Activated T-cell treated with anti-CD3 and anti-CD28 coated beads for 4 hours (primary cell): Measurements from ENCODE around the gene KCNK18.

ENCODE experiments used
- DNase-seq: peaks from one replicate; pipeline ENCODE4 v3.0.0-alpha.2; 2020

Gene KCNK18

DNA sequence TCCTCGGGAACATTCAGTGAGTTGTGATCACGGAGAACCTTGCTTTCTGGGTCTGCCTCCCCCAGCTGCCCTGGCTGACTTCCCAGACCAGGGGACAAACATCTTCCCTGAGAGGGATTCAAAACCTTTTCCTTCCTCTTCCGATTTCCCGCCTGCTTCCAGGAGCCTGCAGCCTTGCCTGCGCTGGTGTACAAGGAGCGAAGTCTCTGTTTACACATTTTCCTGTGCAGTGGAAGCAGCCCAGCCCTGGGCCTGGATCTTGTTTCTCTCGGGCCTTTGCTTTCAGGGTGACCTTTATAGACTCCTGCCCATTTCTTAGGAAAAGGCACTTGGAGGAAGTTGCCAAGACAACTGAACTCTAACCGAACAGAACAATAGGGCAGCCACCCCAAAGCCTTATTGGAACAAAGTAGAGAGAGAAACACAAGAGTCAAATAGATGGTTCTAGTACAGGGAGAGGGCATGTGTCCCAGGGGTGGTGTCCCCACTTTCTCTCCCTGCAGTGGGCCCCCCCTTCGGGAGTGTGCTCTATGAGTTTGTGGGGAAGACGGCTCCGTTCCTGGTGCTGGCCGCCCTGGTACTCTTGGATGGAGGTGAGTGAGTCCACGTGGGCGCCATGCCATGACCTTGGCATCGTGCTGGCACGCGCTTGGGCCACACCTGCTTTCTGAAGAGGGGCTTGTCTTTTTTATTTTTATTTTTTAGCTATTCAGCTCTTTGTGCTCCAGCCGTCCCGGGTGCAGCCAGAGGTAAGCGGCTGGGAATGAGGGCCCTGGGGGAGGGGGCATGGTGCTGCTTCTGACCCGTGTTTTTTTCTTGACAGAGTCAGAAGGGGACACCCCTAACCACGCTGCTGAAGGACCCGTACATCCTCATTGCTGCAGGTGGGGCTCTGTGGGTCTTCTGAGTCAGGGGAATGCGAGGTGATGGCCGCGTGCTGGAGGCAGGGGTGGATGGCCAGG, 57.8 kb downstream of the KCNK18 start:
- no peak for DNase-seq

DNA sequence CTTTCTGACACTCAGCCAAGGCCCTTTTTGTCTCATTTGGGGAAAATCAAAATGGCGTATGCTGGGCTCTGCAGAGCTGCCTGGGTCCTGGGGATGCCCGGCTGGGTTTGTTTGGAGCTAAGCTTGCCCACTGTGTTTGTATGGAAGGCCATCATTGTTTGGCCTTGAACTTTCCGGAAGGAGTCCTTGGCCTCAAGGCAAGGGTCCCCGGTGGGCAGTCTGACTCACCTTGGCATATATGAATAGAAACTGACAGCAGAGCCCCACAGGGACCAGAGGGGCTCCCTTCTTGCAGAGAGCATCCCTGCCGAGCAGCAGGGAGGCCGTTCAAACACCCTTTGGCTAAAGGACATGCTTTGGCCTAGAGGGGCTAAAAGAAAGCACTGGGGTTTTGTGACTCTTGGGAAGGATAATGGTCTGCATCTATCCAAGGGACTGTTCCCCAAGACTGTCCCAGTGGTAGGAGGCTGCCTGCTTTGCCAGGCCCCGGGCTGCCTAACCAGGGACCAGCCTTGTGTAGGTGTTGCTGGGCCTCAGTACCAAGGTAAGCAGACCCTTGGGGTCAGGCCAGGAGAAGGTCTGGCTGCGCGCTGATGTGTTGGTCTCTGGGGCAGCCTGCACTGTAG, 58.7 kb downstream of the KCNK18 start:
- DNase-seq, result no peak

- no peak for DNase-seq
Measured at GRCh38 chr10:117256910-117257309, 59.6 kb downstream of the KCNK18 start.

- no peak for DNase-seq
Measured at GRCh38 chr10:117257721-117258120, 60.4 kb downstream of the KCNK18 start.

GRCh38 chr10:117259279-117259678, 62.0 kb downstream of the KCNK18 start:
- DNase-seq, result no peak
